HG03432 (cell line): ENCODE measurements around the gene HOMER3.
"Not testable (repeated sequence)": the region's sequence is repeated elsewhere in the genome, so short reads cannot be mapped to it uniquely, and the experiment has no call there.

Experiments
- ATAC-seq: cut with Tn5 transposase; IDR thresholded peaks from one replicate; pipeline ENCODE4 v1.9.1; 2021; ENCODE audit warnings: mild to moderate bottlenecking, moderate library complexity; ENCODE audit not compliant: unreplicated experiment

Gene HOMER3

GRCh38 chr19:18903156-18904037 lies 37.6 kb downstream of the HOMER3 start:
- no peak for ATAC-seq

GRCh38 chr19:18902519-18902918 lies 38.5 kb downstream of the HOMER3 start:
- ATAC-seq, result not testable (repeated sequence)

GRCh38 chr19:18901491-18901890 lies 39.5 kb downstream of the HOMER3 start:
- no peak for ATAC-seq

GRCh38 chr19:18900700-18901481 lies 40.1 kb downstream of the HOMER3 start:
- no peak for ATAC-seq

GRCh38 chr19:18899624-18900560 lies 41.1 kb downstream of the HOMER3 start:
- no peak for ATAC-seq

- ATAC-seq, result no peak
Measured at GRCh38 chr19:18898607-18899408, 42.2 kb downstream of the HOMER3 start.

GRCh38 chr19:18898081-18898606 lies 42.9 kb downstream of the HOMER3 start:
- no peak for ATAC-seq

GRCh38 chr19:18897094-18898029 lies 43.7 kb downstream of the HOMER3 start:
- no peak for ATAC-seq

- no peak for ATAC-seq
Measured at GRCh38 chr19:18896421-18896841, 44.6 kb downstream of the HOMER3 start.

GRCh38 chr19:18895824-18896341 lies 45.1 kb downstream of the HOMER3 start, which contains the start of gene CERS1:
Gene CERS1 (minus strand): TSS chr19:18896158. CDS start chr19:18896072, 86 bp downstream.
- ATAC-seq, result no peak

GRCh38 chr19:18895038-18895823 lies 45.8 kb downstream of the HOMER3 start:
- no peak for ATAC-seq

- no peak for ATAC-seq
Measured at GRCh38 chr19:18894254-18895037, 46.6 kb downstream of the HOMER3 start.

GRCh38 chr19:18893587-18894253 lies 47.3 kb downstream of the HOMER3 start:
- ATAC-seq, result no peak

- ATAC-seq, result no peak
Measured at GRCh38 chr19:18889949-18890745, 50.9 kb downstream of the HOMER3 start.

- no peak for ATAC-seq
Measured at GRCh38 chr19:18886972-18887371, 54.0 kb downstream of the HOMER3 start.
